K562 (cell line): ENCODE results near the gene CEMP1. TPM values are rescaled to one million over a fixed set of nuclear protein-coding genes. Genes with fewer than 3 reads are reported as not detected.

ENCODE experiments used
- IRF9 ChIP-seq: fragments of 450-650 bp; IDR thresholded peaks from 2 replicates; pipeline ENCODE4 v1.6.1; 2016; ENCODE audit warnings: missing biosample characterization, missing genetic modification characterization
- KDM5B ChIP-seq: fragments of 200-600 bp; sonication (generic); IDR thresholded peaks from 2 replicates; pipeline ENCODE4 v1.6.1; 2012; ENCODE audit warnings: low read depth, mild to moderate bottlenecking, moderate library complexity, low read length, control low read depth, inconsistent platforms; ENCODE audit not compliant: insufficient replicate concordance
- MGA ChIP-seq: fragments of 450-650 bp; IDR thresholded peaks from 2 replicates; pipeline ENCODE4 v1.6.1; 2016; ENCODE audit warnings: mild to moderate bottlenecking, moderate library complexity
- RAD51 ChIP-seq: fragments of 450-650 bp; IDR thresholded peaks from 2 replicates; pipeline ENCODE4 v1.7.1; 2016; ENCODE audit warnings: low read depth, mild to moderate bottlenecking, borderline replicate concordance
- TFE3 ChIP-seq: fragments of 450-650 bp; formaldehyde crosslinking; IDR thresholded peaks from 2 replicates; pipeline ENCODE4 v1.4.0; 2020; ENCODE audit warnings: mild to moderate bottlenecking, mixed read lengths
- ZBTB33 ChIP-seq: sonication (generic); formaldehyde crosslinking; IDR thresholded peaks from 2 replicates; pipeline ENCODE4 v1.8.1; 2023; ENCODE audit warnings: mild to moderate bottlenecking, missing genetic modification reagents
- ZNF75A ChIP-seq: fragments of 450-650 bp; formaldehyde crosslinking; IDR thresholded peaks from 2 replicates; pipeline ENCODE4 v1.4.0; 2020; ENCODE audit warnings: mild to moderate bottlenecking
- polyA plus RNA-seq, 8 experiments: library from polyadenylated mRNA; depleted of rRNA in 4 of 8; stranded (reverse) in 5 of 8; unstranded in 3 of 8; fragments of >200 nt; fragmentation: Nextera tagmentation in 2 of 8; fragmentation: Illumina TruSeq in 1 of 8; extraction: Ambion mirVana in 2 of 8; extraction: Trizol in 1 of 8; gene quantifications; 2 replicates each; pipeline versions ENCODE4 v1.2.1 to v1.2.3, GENCODE V29; 2011 to 2014; ENCODE audit warnings: inconsistent platforms in 1 of 8, missing spikeins in 1 of 8
- total RNA-seq, 7 experiments: library from RNA; depleted of rRNA in 6 of 7; stranded (reverse); fragments of >200 nt in 6 of 7; fragmentation: Illumina TruSeq in 2 of 7; extraction: Trizol in 2 of 7; gene quantifications; 2 replicates each; pipeline versions ENCODE4 v1.2.1 to v1.2.3, GENCODE V29; 2011 to 2021; ENCODE audit warnings: low replicate concordance in 1 of 7

Gene CEMP1
- total and polyA plus RNA-seq, 9 of the 15 experiments (the other 6 are each of a cell fraction or from before 2014, with no cell fraction given) = 0.05 to 0.45 TPM; not detected in 7

GRCh38 chr16:2486645-2487516, 44.3 kb downstream of the CEMP1 start (continued):
- TF ChIP-seq TFE3 (peak; percentile 40; the same call in 1 of the 2 replicates), RAD51 (no peak), ZNF75A (CRISPR knock-in tag) (no peak), ZBTB33 (CRISPR knock-in tag) (0 out of 2 replicates have a peak, but pooled peaks have one; percentile 20), IRF9 (tag) (no peak), MGA (no peak), KDM5B (no peak)
